GM19324 (cell line): Measurements from ENCODE around the gene PCDHGA10.
"Not testable (repeated sequence)": the region's sequence is repeated elsewhere in the genome, so short reads cannot be mapped to it uniquely, and the experiment has no call there.

Experiments used
- ATAC-seq: cut with Tn5 transposase; IDR thresholded peaks from one replicate; pipeline ENCODE4 v1.9.1; 2021; ENCODE audit warnings: mild to moderate bottlenecking, moderate library complexity; ENCODE audit not compliant: unreplicated experiment, low FRiP score

The PCDHGA10 gene

GRCh38 chr5:141419074-141419880 lies 6.5 kb downstream of the PCDHGA10 start:
- ATAC-seq, result no peak

- ATAC-seq, result no peak
These were observed 8.2 kb downstream of the PCDHGA10 start, which contains the start of gene PCDHGA11 for GRCh38 chr5:141420855-141421488. Gene PCDHGA11, plus strand, starts transcription at chr5:141421051. Its CDS starts 177 bp downstream, at chr5:141421228.

- ATAC-seq, result no peak
These were observed 8.7 kb downstream of the PCDHGA10 start for GRCh38 chr5:141421489-141421855.

GRCh38 chr5:141422742-141423291 lies 10.0 kb downstream of the PCDHGA10 start:
- no peak for ATAC-seq

GRCh38 chr5:141427783-141428426 lies 15.1 kb downstream of the PCDHGA10 start:
- ATAC-seq, result no peak

GRCh38 chr5:141430332-141431113 lies 17.7 kb downstream of the PCDHGA10 start, which contains the start of gene PCDHGA12:
Gene PCDHGA12, plus strand, starts transcription at chr5:141430507. Its CDS starts 253 bp downstream, at chr5:141430760.
- no peak for ATAC-seq

GRCh38 chr5:141431286-141431685 lies 18.5 kb downstream of the PCDHGA10 start:
- ATAC-seq, result no peak

GRCh38 chr5:141432308-141432707 lies 19.5 kb downstream of the PCDHGA10 start:
- ATAC-seq, result not testable (repeated sequence)

GRCh38 chr5:141432726-141433125 lies 19.9 kb downstream of the PCDHGA10 start:
- not testable (repeated sequence) for ATAC-seq

GRCh38 chr5:141434006-141434405 lies 21.2 kb downstream of the PCDHGA10 start:
- ATAC-seq, result no peak

- no peak for ATAC-seq
These were observed 24.4 kb downstream of the PCDHGA10 start for GRCh38 chr5:141437221-141437620.

GRCh38 chr5:141439411-141440141 lies 26.8 kb downstream of the PCDHGA10 start:
- no peak for ATAC-seq

GRCh38 chr5:141440341-141440740 lies 27.6 kb downstream of the PCDHGA10 start:
- ATAC-seq, result no peak

- ATAC-seq, result no peak
These were observed 28.9 kb downstream of the PCDHGA10 start for GRCh38 chr5:141441571-141442170.

GRCh38 chr5:141465351-141465750 lies 52.6 kb downstream of the PCDHGA10 start:
- no peak for ATAC-seq
